Omental fat pad (tissue), 4 donors: ENCODE results near the gene SF3B5. TPM values are rescaled to one million over a fixed set of nuclear protein-coding genes. Genes with fewer than 3 reads are reported as not detected.

Source experiments
- ATAC-seq: fragments of 150-250 bp; one replicate; pipeline ENCODE4 v1.9.1; 2016; ENCODE audit warnings: mild to moderate bottlenecking, moderate library complexity; ENCODE audit not compliant: low FRiP score
- DNase-seq: peaks from one replicate; pipeline ENCODE4 v3.0.0-alpha.2; 2019; ENCODE audit warnings: low spot score
- CTCF ChIP-seq, 3 donors: fragments of 450-650 bp; IDR thresholded peaks; one replicate each; pipeline ENCODE4 v1.5.1; 2016 to 2017; ENCODE audit warnings: antibody characterized with exemption in 3 of 3, mild to moderate bottlenecking in 3 of 3, moderate library complexity in 2 of 3
- total RNA-seq, 4 donors: library from RNA; depleted of rRNA; stranded (reverse); fragments of >200 nt; gene quantifications; one replicate each; pipeline ENCODE4 v1.1.0, GENCODE V29; 2016

SF3B5 gene
- total RNA-seq, 4 donors from 2014 or later, result 105 to 189 (median 157) TPM

DNA sequence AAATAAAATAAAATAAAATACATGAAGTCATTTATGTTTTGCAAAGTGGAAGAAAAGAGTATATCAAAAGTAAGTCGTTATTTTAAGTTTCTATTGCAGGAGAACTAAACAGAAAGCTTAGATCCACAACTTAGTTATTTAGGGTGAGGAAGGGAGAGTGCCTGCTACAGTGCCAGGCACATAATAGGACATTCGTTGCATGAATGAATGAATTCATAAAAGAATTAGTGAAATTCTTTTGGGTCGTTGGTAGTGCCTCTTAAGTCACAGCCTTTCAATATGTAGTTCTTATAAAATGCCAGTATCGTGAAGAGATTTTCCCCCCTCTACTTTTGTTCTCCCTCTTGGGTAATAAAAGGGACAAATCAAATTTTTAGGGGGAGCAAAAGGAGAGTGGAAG is 29.1 kb downstream of the SF3B5 start:
- DNase-seq, result no peak
- no peak for ATAC-seq
- TF ChIP-seq CTCF (IDR thresholded peaks at IDR 0.05), result no peak

DNA sequence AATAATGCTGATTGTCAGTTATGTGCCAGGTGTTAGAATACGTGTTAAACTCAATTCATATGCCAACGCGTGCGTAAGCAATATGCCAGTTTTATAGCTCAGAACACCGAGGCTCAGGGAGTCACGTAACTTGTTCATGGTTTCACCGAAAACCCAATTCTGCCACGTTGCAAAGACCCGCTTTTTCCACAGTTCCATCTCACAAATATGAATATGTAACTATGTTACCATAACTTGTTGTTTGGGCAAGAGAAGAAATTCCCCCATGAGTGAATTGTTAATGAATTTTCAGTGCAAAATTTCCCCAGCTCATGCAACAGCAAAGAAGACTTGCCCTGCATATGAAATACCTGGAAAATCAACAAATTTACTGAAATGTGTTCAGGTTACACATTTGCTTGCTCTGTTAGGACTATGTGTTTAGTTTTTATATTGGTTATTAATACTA is 30.1 kb downstream of the SF3B5 start:
- TF ChIP-seq CTCF (IDR thresholded peaks at IDR 0.05), result no peak
- no peak for DNase-seq
- no peak for ATAC-seq

DNA sequence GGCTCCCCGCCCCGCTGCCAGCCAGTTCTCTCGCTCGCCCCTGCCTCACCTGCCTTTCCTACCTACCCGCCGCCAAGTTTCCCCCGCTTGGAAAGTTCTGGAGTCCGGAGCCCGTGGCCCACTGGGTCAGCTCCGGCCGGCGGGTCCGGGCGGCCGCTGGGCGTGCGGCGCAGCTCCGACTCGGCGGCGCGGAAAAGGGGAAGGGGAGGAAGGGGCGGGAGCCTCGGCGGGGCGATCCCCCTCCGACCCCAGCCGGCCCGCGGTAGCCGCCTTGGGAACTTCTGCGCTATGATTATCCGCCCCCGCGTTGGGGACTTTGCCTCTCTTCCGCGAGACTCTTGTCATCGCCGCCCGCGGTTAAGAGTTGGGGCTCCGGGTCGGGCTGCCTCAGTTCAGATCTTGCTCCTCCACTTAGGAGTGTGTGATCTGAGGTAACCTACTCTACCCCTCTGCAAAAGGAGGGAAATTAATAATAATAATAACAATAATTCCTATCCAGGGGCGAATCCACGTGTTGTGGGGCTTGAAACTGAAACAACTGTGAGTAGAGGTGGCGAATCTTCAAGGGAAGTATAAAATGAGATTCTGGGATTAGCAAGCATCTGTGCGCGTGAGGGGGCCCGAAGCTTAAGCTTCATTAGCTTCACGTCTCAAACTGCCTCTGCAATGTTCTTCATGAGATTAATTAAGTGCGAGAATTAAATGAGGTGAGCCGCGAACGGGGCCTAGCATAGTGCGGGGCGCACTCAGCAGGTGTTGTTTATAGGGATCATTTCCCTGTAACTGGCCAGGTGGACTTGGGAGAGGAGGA is 30.8 kb downstream of the SF3B5 start:
- DNase-seq (no peak), ATAC-seq (peak; percentile 15)
- no peak for TF ChIP-seq CTCF (IDR thresholded peaks at IDR 0.05)

- peak; percentile 52 for DNase-seq
- TF ChIP-seq CTCF (IDR thresholded peaks at IDR 0.05), result no peak
- ATAC-seq, result peak; percentile 73
These were observed 31.5 kb downstream of the SF3B5 start for GRCh38 chr6:144063744-144064401.

- DNase-seq (no peak), ATAC-seq (no peak)
- TF ChIP-seq CTCF (IDR thresholded peaks at IDR 0.05), result no peak
These were observed 32.1 kb downstream of the SF3B5 start for GRCh38 chr6:144063246-144063743.

GRCh38 chr6:144062786-144063185 is 32.6 kb downstream of the SF3B5 start:
- TF ChIP-seq CTCF (IDR thresholded peaks at IDR 0.05), result no peak
- ATAC-seq (no peak), DNase-seq (no peak)
